Measurements from ENCODE around the gene PSME4. TPM values are rescaled to one million over a fixed set of nuclear protein-coding genes. Genes with fewer than 3 reads are reported as not detected.
"Not testable (repeated sequence)": the region's sequence is repeated elsewhere in the genome, so short reads cannot be mapped to it uniquely, and the experiment has no call there.

Gene PSME4
- total RNA-seq, 2 donors from 2014 or later: 44.3 to 61.4 TPM

DNA sequence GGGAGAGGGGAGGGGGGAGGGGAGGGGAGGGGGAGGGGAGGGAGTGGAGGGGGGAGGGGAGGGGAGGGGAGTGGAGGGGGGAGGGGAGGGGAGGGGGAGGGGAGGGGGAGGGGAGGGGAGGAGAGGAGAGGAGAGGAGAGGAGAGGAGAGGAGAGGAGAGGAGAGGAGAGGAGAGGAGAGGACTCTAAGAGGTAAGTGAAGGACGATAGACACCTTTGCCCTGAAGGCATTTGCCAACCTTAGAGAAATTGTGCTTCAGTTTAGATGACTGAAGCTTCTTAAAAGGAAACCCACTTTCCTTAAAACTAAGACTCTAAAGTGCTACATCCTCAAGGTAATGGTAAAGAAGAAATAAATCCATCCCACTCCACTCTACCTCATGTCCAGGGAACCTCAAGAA lies 130.2 kb downstream of the PSME4 start:
- no peaks in the 10 kb centered on the region for H3K9me3 ChIP-seq
- H3K27ac ChIP-seq: no peak overlapping the region
- H3K4me3 ChIP-seq: no peak overlapping the region
- no peaks in the 10 kb centered on the region for H3K4me1 ChIP-seq
- H3K36me3 ChIP-seq: no peaks in the 10 kb centered on the region
- TF ChIP-seq, protein P1, sequence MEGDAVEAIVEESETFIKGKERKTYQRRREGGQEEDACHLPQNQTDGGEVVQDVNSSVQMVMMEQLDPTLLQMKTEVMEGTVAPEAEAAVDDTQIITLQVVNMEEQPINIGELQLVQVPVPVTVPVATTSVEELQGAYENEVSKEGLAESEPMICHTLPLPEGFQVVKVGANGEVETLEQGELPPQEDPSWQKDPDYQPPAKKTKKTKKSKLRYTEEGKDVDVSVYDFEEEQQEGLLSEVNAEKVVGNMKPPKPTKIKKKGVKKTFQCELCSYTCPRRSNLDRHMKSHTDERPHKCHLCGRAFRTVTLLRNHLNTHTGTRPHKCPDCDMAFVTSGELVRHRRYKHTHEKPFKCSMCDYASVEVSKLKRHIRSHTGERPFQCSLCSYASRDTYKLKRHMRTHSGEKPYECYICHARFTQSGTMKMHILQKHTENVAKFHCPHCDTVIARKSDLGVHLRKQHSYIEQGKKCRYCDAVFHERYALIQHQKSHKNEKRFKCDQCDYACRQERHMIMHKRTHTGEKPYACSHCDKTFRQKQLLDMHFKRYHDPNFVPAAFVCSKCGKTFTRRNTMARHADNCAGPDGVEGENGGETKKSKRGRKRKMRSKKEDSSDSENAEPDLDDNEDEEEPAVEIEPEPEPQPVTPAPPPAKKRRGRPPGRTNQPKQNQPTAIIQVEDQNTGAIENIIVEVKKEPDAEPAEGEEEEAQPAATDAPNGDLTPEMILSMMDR (IDR thresholded peaks at IDR 0.05): no peak
- H3K27me3 ChIP-seq: no peaks in the 10 kb centered on the region
- DNase-seq (ENCODE audit: low spot score): no peak

DNA sequence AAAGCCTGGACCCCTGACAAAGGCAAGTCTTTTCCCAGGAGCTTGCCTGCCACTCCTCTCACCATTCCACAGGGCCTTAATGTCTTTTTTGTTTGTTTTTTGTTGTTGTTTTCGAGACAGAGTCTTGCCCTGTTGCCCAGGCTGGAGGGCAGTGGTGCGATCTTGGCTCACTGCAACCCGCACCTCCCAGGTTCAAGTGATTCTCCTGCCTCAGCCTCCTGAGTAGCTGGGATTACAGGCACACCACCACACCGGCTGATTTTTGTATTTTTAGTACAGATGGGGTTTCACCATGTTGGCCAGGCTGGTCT lies 140.9 kb downstream of the PSME4 start:
- not testable (repeated sequence) for H3K27me3 ChIP-seq; H3K27ac ChIP-seq; H3K9me3 ChIP-seq; H3K36me3 ChIP-seq; DNase-seq (ENCODE audit: low spot score); H3K4me3 ChIP-seq
- peaks cover 0 to 13% of the 10 kb centered on the region in 2 donors for H3K4me1 ChIP-seq

DNA sequence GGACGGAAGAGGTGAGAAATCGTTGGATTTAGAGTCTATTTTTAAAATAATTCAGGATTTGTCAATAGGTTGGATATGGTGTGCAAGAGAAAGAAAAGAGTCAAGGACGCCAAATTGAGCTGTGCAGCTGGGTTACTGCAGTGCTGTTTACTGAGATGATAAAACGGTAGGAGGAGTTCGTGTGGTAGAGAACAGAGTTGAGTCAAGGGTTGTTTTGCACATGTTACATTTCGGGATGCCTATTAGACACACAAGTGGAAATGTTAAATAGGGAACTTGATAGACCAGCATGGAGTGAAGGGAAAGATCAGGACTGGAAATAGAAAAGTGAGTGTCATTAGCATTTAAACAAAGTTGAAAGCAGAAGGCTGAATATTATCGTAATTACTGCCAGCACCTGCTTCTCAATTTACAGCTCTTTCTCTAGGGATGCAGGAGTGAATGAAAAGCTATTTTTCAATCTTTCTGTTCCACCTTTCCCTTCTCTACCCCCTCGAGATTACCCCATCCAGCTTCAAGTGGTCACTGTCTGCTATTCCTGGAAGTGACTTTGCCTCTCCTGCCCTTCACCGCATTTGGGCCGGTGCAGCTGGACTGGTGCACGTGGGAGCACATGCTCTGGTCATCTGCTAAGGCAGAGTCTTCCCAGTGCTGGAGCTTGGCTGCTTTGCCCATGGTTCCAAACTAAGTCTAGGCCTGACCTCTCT lies 141.4 kb downstream of the PSME4 start:
- no peak for DNase-seq (ENCODE audit: low spot score)
- H3K27ac ChIP-seq: no peak overlapping the region
- H3K4me3 ChIP-seq: no peak overlapping the region
- no peaks in the 10 kb centered on the region for H3K36me3 ChIP-seq
- TF ChIP-seq, protein P1 (IDR thresholded peaks at IDR 0.05): no peak
- H3K4me1 ChIP-seq: peaks cover 0 to 13% of the 10 kb centered on the region in 2 donors
- no peaks in the 10 kb centered on the region for H3K9me3 ChIP-seq
- no peaks in the 10 kb centered on the region for H3K27me3 ChIP-seq

DNA sequence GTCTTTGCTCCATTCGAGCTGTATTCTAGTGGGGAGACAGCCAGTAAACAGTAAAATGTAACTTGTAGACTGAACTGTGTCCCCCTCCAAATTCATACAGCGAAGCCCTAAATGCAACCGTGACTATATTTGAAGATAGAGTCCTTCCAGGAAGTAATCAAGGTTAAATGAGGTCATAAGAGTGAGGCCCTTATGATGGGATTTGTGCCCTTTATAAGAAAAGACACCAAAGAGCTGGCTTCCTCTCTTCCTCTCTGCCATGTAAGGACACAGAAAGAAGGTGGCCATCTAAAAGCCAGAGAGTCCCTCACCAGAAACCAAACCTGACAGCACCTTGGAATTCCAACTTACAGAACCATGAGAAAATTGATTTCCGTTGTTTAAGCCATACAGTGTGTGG lies 142.5 kb downstream of the PSME4 start:
- Histone ChIP-seq H3K27ac (peak overlapping the region in 1 of 2 donors; percentile 47), H3K4me3 (no peak overlapping the region), H3K4me1 (peaks cover 0 to 13% of the 10 kb centered on the region in 2 donors), H3K9me3 (no peaks in the 10 kb centered on the region), H3K27me3 (no peaks in the 10 kb centered on the region), H3K36me3 (no peaks in the 10 kb centered on the region)
- TF ChIP-seq, protein P1 (IDR thresholded peaks at IDR 0.05): no peak
- DNase-seq (ENCODE audit: low spot score): no peak

DNA sequence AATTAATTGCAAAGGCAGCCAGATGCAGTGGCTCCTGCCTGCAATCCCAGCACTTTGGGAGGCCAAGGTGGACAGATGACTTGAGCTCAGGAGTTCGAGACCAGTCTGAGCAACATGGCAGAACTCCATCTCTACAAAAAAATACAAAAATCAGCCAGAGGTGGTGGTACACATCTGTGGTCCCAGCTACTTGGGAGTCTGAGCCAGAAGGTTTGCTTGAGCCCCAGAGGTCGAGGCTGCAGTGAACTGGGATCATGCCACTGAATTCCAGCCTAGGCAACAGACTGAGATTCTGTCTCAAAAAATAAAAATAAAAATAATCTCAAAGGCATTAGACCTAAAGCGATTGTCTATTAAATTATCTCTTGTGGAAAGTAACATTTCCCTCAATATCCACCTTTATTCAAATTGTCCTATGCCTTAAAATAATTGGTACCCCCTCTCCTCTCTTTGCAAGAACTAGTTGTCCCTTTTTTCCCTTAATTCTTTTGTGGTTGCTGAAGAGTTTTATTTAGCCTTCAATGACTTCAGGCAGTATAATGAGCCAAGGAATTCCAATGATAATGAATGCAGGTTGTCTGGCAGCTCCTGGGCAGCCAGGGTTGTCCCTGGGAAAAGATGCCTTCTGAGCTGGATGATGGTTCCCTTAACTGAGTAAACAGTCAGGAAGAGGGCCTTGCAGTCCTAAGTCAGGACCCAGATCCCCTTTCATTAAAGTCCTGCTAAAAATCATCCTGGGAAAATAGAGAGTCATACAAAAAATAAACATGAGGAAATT lies 143.2 kb downstream of the PSME4 start:
- Histone ChIP-seq H3K4me3 (no peak overlapping the region), H3K9me3 (no peaks in the 10 kb centered on the region), H3K4me1 (peaks cover 0 to 13% of the 10 kb centered on the region in 2 donors), H3K36me3 (no peaks in the 10 kb centered on the region), H3K27me3 (no peaks in the 10 kb centered on the region), H3K27ac (peak overlapping the region in 1 of 2 donors; percentile 47)
- TF ChIP-seq, protein P1 (IDR thresholded peaks at IDR 0.05): no peak
- no peak for DNase-seq (ENCODE audit: low spot score)

DNA sequence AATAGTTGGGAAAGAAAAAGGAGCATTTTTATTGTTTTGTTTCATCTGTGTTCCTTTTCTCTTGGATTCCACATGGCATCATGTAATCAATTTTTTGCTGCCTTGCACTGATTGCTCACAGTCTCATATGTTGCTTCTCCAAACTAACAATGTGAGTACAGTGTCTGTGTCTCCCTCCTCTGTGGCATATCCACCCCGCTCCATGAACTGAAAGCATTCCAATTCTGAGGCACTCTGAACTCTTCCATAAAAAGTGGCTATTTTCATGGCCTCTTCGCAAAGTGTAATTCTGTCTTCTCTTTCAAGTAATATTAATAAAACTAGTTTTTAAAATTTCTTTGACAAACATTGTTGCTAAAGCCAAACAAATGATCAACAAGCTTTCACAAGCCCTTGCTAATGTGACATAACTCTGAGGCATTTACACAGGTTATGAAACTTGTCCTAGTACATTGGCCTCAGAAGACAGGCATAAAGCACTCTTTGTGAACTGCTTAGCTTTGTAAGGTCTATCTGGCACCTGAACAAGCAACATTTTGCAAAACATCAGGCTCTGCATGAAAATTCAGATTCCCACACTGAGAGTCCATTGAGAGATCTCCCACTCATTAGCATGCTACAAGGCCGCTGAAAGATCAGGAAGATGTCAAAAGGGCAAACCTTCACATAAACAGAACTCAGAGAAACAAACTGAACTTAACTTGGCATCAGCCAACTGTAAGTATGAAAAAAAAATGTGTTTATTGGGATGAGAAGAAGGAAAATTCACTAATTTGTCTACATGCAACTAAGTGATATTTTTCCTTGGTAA lies 144.0 kb downstream of the PSME4 start:
- TF ChIP-seq, protein P1 (IDR thresholded peaks at IDR 0.05): no peak
- no peaks in the 10 kb centered on the region for H3K9me3 ChIP-seq
- no peaks in the 10 kb centered on the region for H3K27me3 ChIP-seq
- no peak for DNase-seq (ENCODE audit: low spot score)
- peak overlapping the region in 1 of 2 donors; percentile 47 for H3K27ac ChIP-seq
- no peak overlapping the region for H3K4me3 ChIP-seq
- H3K4me1 ChIP-seq: peaks cover 0 to 13% of the 10 kb centered on the region in 2 donors
- H3K36me3 ChIP-seq: no peaks in the 10 kb centered on the region

Data from right atrium auricular region (tissue), 2 donors.